Measurements from ENCODE around the gene EIF5.
A peak's percentile ranks its signal among the peaks of the same experiment; 100 is the strongest.

The EIF5 gene

DNA sequence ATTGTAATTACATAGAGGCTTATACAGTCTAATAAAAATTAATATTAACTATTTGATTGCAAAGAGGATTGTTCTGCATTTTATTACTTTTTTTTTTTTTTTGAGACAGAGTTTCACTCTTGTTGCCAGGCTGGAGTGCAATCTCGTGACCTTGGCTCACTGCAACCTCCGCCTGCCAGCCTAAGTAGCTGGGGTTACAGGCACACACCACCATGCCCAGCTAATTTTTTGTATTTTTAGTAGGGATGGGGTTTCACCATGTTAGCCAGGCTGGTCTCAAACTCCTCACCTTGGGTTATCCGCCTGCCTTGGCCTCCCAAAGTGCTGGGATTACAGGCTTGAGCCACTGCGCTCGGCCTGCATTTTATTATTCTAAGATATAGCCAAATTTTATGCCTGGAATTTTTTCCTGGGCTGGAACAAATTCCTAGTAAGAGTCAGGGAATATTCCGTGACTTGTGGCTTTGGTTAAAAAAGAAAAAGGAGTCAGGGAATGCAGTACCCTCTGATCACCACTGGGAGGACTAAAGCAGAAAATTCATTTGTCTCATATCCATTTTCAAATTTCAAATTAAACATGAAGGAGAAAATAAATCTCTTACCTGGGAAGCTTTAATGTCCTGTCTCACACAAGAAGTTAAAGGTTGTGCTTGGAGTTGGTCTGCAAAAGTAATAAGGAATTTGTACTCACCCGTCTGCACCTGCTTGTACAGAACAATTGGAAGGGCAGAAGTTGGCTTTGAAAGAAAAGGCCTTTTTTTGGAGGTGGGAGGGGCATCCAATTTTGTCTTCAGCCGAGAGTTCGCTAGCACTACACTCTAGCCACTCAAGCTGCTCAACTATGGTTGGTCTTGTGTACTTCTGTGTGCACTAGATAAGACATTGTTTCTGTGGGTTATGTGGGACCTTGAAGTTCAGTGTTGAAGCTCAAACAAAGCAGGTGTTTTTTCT is 59.9 kb downstream of the EIF5 start:
- peaks cover 48% of the 10 kb centered on the region for H3K4me1 ChIP-seq (ENCODE audit: control insufficient read depth, insufficient read depth, low read length)
- peak overlapping the region; percentile 41 for H3K9ac ChIP-seq (ENCODE audit: low read depth, low read length)
- peak overlapping the region; percentile 31 for H3K4me2 ChIP-seq (ENCODE audit: low read length)
- H3K9me3 ChIP-seq (replicated peaks; ENCODE audit: low read length): no peaks in the 10 kb centered on the region
- no peak overlapping the region for H3K4me3 ChIP-seq (ENCODE audit: low read length)
- no peaks in the 10 kb centered on the region for H3K36me3 ChIP-seq (ENCODE audit: insufficient read depth, low read length)
- H3K27me3 ChIP-seq (ENCODE audit: control insufficient read depth, insufficient read depth, low read length): no peaks in the 10 kb centered on the region

Small RNA genes lying within 50 kb of the gene (small RNA-seq; reads per million reads assigned to genes)
- 1,527 reads per million, percentile 99 among the genes with 10 or more reads in this experiment for gene SNORA28

Data from skeletal muscle satellite cell (primary cell).